Endothelial cell of umbilical vein (primary cell): ENCODE measurements around the gene MYH15. TPM values are rescaled to one million over a fixed set of nuclear protein-coding genes. Genes with fewer than 3 reads are reported as not detected.

ENCODE experiments used
- BruUV-seq: library from RNA; stranded (reverse); fragments of 400-500 nt; replicated peaks from 2 replicates; lab custom pipeline; 2021; lab: Mats Ljungman, UMichigan
- CTCF ChIA-PET: fragments of 300-600, 350-600 bp; sonication (Branson Sonifier 250); formaldehyde crosslinking; loops from one replicate; lab custom pipeline; 2021; ENCODE audit warnings: antibody characterized with exemption, inconsistent platforms; lab: Charles Lee
- POLR2A ChIA-PET: fragments of 300-600, 350-600 bp; sonication (Branson Sonifier 250); formaldehyde crosslinking; loops from one replicate; lab custom pipeline; 2021; ENCODE audit warnings: antibody characterized with exemption, inconsistent platforms; lab: Charles Lee
- DNase-seq: peaks from one replicate; pipeline ENCODE4 v3.0.0-alpha.2; 2011; ENCODE audit warnings: low read depth, low spot score
- FAIRE-seq: peaks from 2 replicates; lab custom pipeline; 2011; peaks lifted over from hg19 to GRCh38; lab: Jason Lieb, UNC
- H2AFZ ChIP-seq: 2 replicates; pipeline ENCODE4 v1.6.0; 2012; ENCODE audit warnings: low read depth, low read length, control low read depth, inconsistent platforms
- H3K27ac ChIP-seq: 2 replicates; pipeline ENCODE4 v1.5.1; 2011; ENCODE audit warnings: low read depth, mild to moderate bottlenecking, control low read depth, low read length, moderate library complexity; ENCODE audit not compliant: insufficient read depth
- H3K27me3 ChIP-seq, 2 experiments: 2 replicates each; pipeline versions ENCODE4 v1.6.0 to v1.6.1; 2011; ENCODE audit warnings: low read length in 2 of 2, mixed read lengths in 1 of 2; ENCODE audit not compliant: control insufficient read depth in 2 of 2, insufficient read depth in 2 of 2
- H3K36me3 ChIP-seq, 2 experiments: 2 replicates in 1 of 2; 3 replicates in 1 of 2; pipeline ENCODE4 v1.5.1; 2011; ENCODE audit warnings: low read length in 2 of 2, mild to moderate bottlenecking in 1 of 2, moderate library complexity in 1 of 2; ENCODE audit not compliant: control insufficient read depth in 2 of 2, insufficient read depth in 2 of 2; ENCODE audit errors: extremely low read depth in 1 of 2
- H3K4me1 ChIP-seq: 3 replicates; pipeline ENCODE4 v1.5.1; 2011; ENCODE audit warnings: mild to moderate bottlenecking, low read length; ENCODE audit not compliant: control insufficient read depth, insufficient read depth; ENCODE audit errors: extremely low read depth
- H3K4me2 ChIP-seq: 2 replicates; pipeline ENCODE4 v1.6.1; 2011; ENCODE audit warnings: low read length, control low read depth, mixed read lengths; ENCODE audit not compliant: insufficient read depth
- H3K4me3 ChIP-seq, 3 experiments: fragments of 200-600 bp in 1 of 3; sonication (generic), shearing (Covaris generic) in 1 of 3; replicated peaks in 1 of 3; 2 replicates each; pipeline ENCODE4 v1.5.1; 2011 to 2016; ENCODE audit warnings: control low read depth in 3 of 3, low read length in 3 of 3, mild to moderate bottlenecking in 2 of 3, inconsistent platforms in 1 of 3, low read depth in 1 of 3, moderate library complexity in 1 of 3; ENCODE audit not compliant: insufficient read depth in 1 of 3
- H3K79me2 ChIP-seq: 2 replicates; pipeline ENCODE4 v1.6.0; 2012; ENCODE audit warnings: low read length, inconsistent platforms; ENCODE audit not compliant: control insufficient read depth, insufficient read depth
- H3K9ac ChIP-seq: replicated peaks from 2 replicates; pipeline ENCODE3; 2011; ENCODE audit warnings: low read length, control low read depth; ENCODE audit not compliant: insufficient read depth; ENCODE audit errors: extremely low read depth
- H3K9me1 ChIP-seq: replicated peaks from 3 replicates; pipeline ENCODE4 v1.6.0; 2011; ENCODE audit warnings: mild to moderate bottlenecking, low read length; ENCODE audit not compliant: control insufficient read depth, insufficient read depth; ENCODE audit errors: extremely low read depth
- H3K9me3 ChIP-seq: replicated peaks from 2 replicates; pipeline ENCODE4 v1.5.1; 2012; ENCODE audit warnings: low read length, inconsistent platforms; ENCODE audit not compliant: control insufficient read depth, insufficient read depth
- H4K20me1 ChIP-seq: replicated peaks from 2 replicates; pipeline ENCODE3; 2011; ENCODE audit warnings: mild to moderate bottlenecking, low read length; ENCODE audit not compliant: control insufficient read depth, insufficient read depth; ENCODE audit errors: extremely low read depth
- FOS ChIP-seq: IDR thresholded peaks from 2 replicates; pipeline ENCODE4 v1.6.1; 2011; ENCODE audit warnings: mild to moderate bottlenecking, low read length, moderate library complexity, borderline replicate concordance; ENCODE audit not compliant: insufficient read depth
- GATA2 ChIP-seq: IDR thresholded peaks from 2 replicates; pipeline ENCODE4 v1.7.0; 2011; ENCODE audit warnings: low read depth, mild to moderate bottlenecking, moderate library complexity, mixed read lengths, low read length; ENCODE audit not compliant: insufficient read length, insufficient read depth
- JUN ChIP-seq: IDR thresholded peaks from 2 replicates; pipeline ENCODE4 v1.6.1; 2011; ENCODE audit warnings: borderline replicate concordance, low read depth; ENCODE audit not compliant: insufficient read length, insufficient read depth
- MAX ChIP-seq: IDR thresholded peaks from 2 replicates; pipeline ENCODE4 v1.6.1; 2011; ENCODE audit not compliant: insufficient read depth, insufficient read length
- MYC ChIP-seq: IDR thresholded peaks from one replicate; pipeline ENCODE4 v1.6.1; 2011; ENCODE audit warnings: mild to moderate bottlenecking, low read depth, low read length
- dilution Hi-C: fragments of 300-500 bp; cut with MboI; formaldehyde crosslinking; loops from one replicate; pipeline ENCODE4 v1.15.0; 2019; ENCODE audit warnings: low sequenced_read_pairs; ENCODE audit not compliant: extremely low pct_ligation_motif_present
- intact Hi-C: fragments of 100-400 bp; cut with micrococcal nuclease; formaldehyde crosslinking; loops from one replicate; pipeline ENCODE4 v1.10.0; 2022
- polyA plus RNA-seq, 4 experiments: library from polyadenylated mRNA; depleted of rRNA in 3 of 4; stranded (reverse) in 3 of 4; unstranded in 1 of 4; fragments of >200 nt; gene quantifications; 2 replicates each; pipeline versions ENCODE4 v1.2.1 to v1.2.3, GENCODE V29; 2011 to 2012; ENCODE audit warnings: missing spikeins in 1 of 4
- total RNA-seq: library from RNA; stranded (reverse); gene quantifications from 2 replicates; pipeline ENCODE4 v1.2.3, GENCODE V29; 2021

MYH15 gene
- total and polyA plus RNA-seq, 2 donors (not counting 3 experiments of a cell fraction or from before 2014, with no cell fraction given), result 0.27 TPM; not detected in 1

DNA sequence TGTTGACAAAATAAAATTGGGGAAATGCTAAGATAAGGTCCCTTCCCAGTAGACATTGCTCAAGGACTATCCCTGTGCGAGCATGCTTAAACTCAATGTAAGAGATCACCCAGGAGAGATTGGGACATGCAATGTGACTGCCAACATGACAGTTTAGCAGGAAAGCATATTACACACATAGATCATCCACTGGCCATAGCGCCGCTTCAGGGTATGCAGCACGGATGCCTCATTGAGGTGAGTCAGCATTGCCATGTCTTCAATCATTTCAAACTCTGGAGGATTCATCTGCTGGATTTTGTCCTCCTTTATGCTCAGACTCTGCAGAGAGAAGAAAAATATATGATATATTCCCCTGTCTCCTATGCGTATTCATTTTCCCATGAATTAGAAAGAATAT lies 8.9 kb downstream of the MYH15 start:
- Histone ChIP-seq H4K20me1 (no peaks in the 10 kb centered on the region), H3K9me3 (no peaks in the 10 kb centered on the region), H3K27me3 (peaks cover 0 to 2% of the 10 kb centered on the region in 2 experiments), H3K9me1 (no peaks in the 10 kb centered on the region), H3K27ac (no peak overlapping the region), H3K4me1 (no peaks in the 10 kb centered on the region), H3K9ac (no peak overlapping the region), H2AFZ (no peak overlapping the region), H3K4me3 (no peak overlapping the region), H3K4me2 (no peak overlapping the region), H3K36me3 (no peaks in the 10 kb centered on the region), H3K79me2 (no peaks in the 10 kb centered on the region)
- DNase-seq, result no peak
- POLR2A ChIA-PET, result no interaction called here
- intact Hi-C loops (no loop called here), dilution Hi-C loops (no loop called here)
- TF ChIP-seq GATA2, result no peak
- no peak for TF ChIP-seq FOS
- CTCF ChIA-PET, result interaction anchor here (1.3 kb wide), 1 partner anchor 12 kb away, joined by 3 read pairs; no protein-coding TSS in a partner anchor
- FAIRE-seq, result no peak
- BruUV-seq, result no TSS peak

DNA sequence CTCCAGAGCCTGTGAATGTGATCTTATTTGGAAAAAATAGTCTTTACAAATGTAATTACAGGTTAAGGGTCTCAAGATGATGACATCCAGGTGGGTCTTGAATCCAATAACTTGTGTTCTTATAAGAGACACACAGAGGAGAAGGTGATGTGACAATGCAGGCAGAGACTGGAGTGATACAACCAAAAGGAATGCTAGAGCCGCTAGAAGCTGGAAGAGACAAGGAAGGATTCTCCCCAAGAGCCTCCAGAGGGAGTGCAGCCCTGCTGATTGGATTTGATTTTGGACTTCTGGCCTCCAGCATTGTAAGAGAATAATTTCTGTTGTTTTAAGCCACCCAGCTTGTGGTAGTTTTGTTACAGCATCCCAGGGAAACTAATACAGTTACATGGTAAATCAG lies 9.7 kb downstream of the MYH15 start:
- Histone ChIP-seq H2AFZ (no peak overlapping the region), H4K20me1 (no peaks in the 10 kb centered on the region), H3K4me1 (no peaks in the 10 kb centered on the region), H3K9me1 (no peaks in the 10 kb centered on the region), H3K9ac (no peak overlapping the region), H3K9me3 (no peaks in the 10 kb centered on the region), H3K27ac (no peak overlapping the region), H3K79me2 (no peaks in the 10 kb centered on the region), H3K4me3 (no peak overlapping the region), H3K27me3 (peaks cover 0 to 2% of the 10 kb centered on the region in 2 experiments), H3K4me2 (no peak overlapping the region), H3K36me3 (no peaks in the 10 kb centered on the region)
- CTCF ChIA-PET, result interaction anchor here (1.3 to 1.6 kb wide), 3 partner anchors 12 to 317 kb away, joined by 3 read pairs; no protein-coding TSS in a partner anchor
- no peak for FAIRE-seq
- POLR2A ChIA-PET, result no interaction called here
- no peak for DNase-seq
- intact Hi-C loops (no loop called here), dilution Hi-C loops (no loop called here)
- no TSS peak for BruUV-seq
- no peak for TF ChIP-seq MAX
- TF ChIP-seq FOS, result no peak
- TF ChIP-seq JUN, result no peak
- TF ChIP-seq MYC, result no peak
